ENCODE results near the gene IL17RC. TPM values are rescaled to one million over a fixed set of nuclear protein-coding genes. Genes with fewer than 3 reads are reported as not detected.

IL17RC gene
- total RNA-seq, 2 donors from 2014 or later: 40.7 to 60.3 TPM

- TF ChIP-seq POLR2A (IDR thresholded peaks at IDR 0.05) (no peak), CTCF (IDR thresholded peaks at IDR 0.05) (no peak)
- DNase-seq: no peak
These were observed 38.9 kb downstream of the IL17RC start for GRCh38 chr3:9955611-9956352.

GRCh38 chr3:9957214-9957613, 40.3 kb downstream of the IL17RC start:
- 53 to 55% methylated on average over 5 of the region's 5 CpGs for WGBS, 2 donors
- no peak overlapping the region for H3K27ac ChIP-seq

More at GRCh38 chr3:9955611-9956352, 38.9 kb downstream of the IL17RC start:
- H3K9me3 ChIP-seq: no peaks in the 10 kb centered on the region
- H3K27ac ChIP-seq: no peak overlapping the region
- intact Hi-C loops (cut with DNase I): no loop called here
- WGBS, 2 donors: 91 to 92% methylated on average over 5 of the region's 5 CpGs
- peaks cover 18% of the 10 kb centered on the region for H3K4me1 ChIP-seq
- H3K27me3 ChIP-seq: no peaks in the 10 kb centered on the region
- no peaks in the 10 kb centered on the region for H3K36me3 ChIP-seq (replicated peaks in 1 of 2; ENCODE audit: insufficient read depth in 1 of 2, low read depth in 2 of 2)
- no peak overlapping the region for H3K4me3 ChIP-seq
- ATAC-seq: no peak

GRCh38 chr3:9965200-9965875, 48.4 kb downstream of the IL17RC start:
- Histone ChIP-seq H3K27ac (no peak overlapping the region), H3K36me3 (replicated peaks in 1 of 2; ENCODE audit: insufficient read depth in 1 of 2, low read depth in 2 of 2) (peaks cover 0 to 18% of the 10 kb centered on the region in 2 donors), H3K4me1 (no peaks in the 10 kb centered on the region), H3K9me3 (no peaks in the 10 kb centered on the region), H3K27me3 (no peaks in the 10 kb centered on the region), H3K4me3 (no peak overlapping the region)
- no peak for TF ChIP-seq POLR2A (IDR thresholded peaks at IDR 0.05)
- no peak for TF ChIP-seq CTCF (IDR thresholded peaks at IDR 0.05)
- DNase-seq (no peak), ATAC-seq (no peak)
- 84 to 95% methylated on average over 6 of the region's 6 CpGs for WGBS, 2 donors
- intact Hi-C loops (cut with DNase I): no loop called here

More at GRCh38 chr3:9957214-9957613, 40.3 kb downstream of the IL17RC start:
- no peak for DNase-seq
- Histone ChIP-seq H3K27me3 (no peaks in the 10 kb centered on the region), H3K4me3 (no peak overlapping the region), H3K9me3 (no peaks in the 10 kb centered on the region), H3K4me1 (peaks cover 9% of the 10 kb centered on the region), H3K36me3 (replicated peaks in 1 of 2; ENCODE audit: insufficient read depth in 1 of 2, low read depth in 2 of 2) (no peaks in the 10 kb centered on the region)
- ATAC-seq: no peak
- intact Hi-C loops (cut with DNase I): no loop called here
- TF ChIP-seq CTCF (IDR thresholded peaks at IDR 0.05): no peak

- Histone ChIP-seq H3K27ac (no peak overlapping the region), H3K36me3 (replicated peaks in 1 of 2; ENCODE audit: insufficient read depth in 1 of 2, low read depth in 2 of 2) (peaks cover 0 to 24% of the 10 kb centered on the region in 2 donors), H3K4me3 (no peak overlapping the region), H3K4me1 (no peaks in the 10 kb centered on the region), H3K27me3 (no peaks in the 10 kb centered on the region), H3K9me3 (no peaks in the 10 kb centered on the region)
- no peak for TF ChIP-seq POLR2A (IDR thresholded peaks at IDR 0.05)
- TF ChIP-seq CTCF (IDR thresholded peaks at IDR 0.05): no peak
- no peak for DNase-seq
- intact Hi-C loops (cut with DNase I): no loop called here
- ATAC-seq: no peak
- 92 to 100% methylated on average over 2 of the region's 2 CpGs for WGBS, 2 donors
These were observed 49.9 kb downstream of the IL17RC start for GRCh38 chr3:9966841-9967240.

All from body of pancreas (tissue), 4 donors.